ENCODE data around the gene SLC25A21.
"Not testable (repeated sequence)": the region's sequence is repeated elsewhere in the genome, so short reads cannot be mapped to it uniquely, and the experiment has no call there.

Gene SLC25A21

GRCh38 chr14:36817071-36817930, 355.1 kb downstream of the SLC25A21 start:
- DNase-seq, result no peak

DNA sequence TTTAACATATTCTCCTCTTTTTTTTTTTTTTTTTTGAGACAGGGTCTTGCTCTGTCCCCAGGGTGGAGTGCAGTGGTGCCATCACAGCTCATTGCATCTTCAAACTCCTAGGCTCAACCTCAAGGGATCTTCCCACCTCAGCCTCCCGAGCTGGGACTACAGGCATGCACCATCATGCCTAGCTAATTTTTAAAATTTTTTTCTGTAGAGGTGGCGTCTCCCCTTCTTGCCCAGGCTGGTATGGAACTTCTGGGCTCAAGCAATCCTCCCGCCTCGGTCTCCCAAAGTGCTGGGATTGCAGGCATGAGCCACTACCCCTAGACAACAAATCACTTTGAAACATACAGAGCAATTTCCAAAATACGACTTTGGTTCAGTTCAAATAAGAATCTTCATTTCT, 355.9 kb downstream of the SLC25A21 start:
- no peak for DNase-seq

DNA sequence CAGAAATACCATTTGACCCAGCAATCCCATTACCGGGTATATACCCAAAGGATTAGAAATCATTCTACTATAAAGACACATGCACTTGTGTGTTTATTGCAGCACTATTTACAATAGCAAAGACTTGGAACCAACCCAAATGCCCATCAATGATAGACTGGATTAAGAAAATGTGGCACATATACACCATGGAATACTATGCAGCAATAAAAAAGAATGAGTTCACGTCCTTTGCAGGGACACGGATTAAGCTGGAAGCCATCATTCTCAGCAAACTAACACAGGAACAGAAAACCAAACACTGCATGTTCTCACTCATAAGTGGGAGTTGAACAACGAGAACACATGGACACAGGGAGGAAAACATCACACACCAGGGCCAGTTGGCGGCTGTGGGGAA, 357.6 kb downstream of the SLC25A21 start:
- not testable (repeated sequence) for DNase-seq

- no peak for DNase-seq
Measured at GRCh38 chr14:36810209-36810608, 362.2 kb downstream of the SLC25A21 start.

- no peak for DNase-seq
Measured at GRCh38 chr14:36807727-36808126, 364.7 kb downstream of the SLC25A21 start.

- no peak for DNase-seq
Measured at GRCh38 chr14:36805131-36805559, 367.3 kb downstream of the SLC25A21 start.

GRCh38 chr14:36797634-36798033, 374.8 kb downstream of the SLC25A21 start:
- DNase-seq, result no peak

GRCh38 chr14:36791402-36791801, 381.0 kb downstream of the SLC25A21 start:
- no peak for DNase-seq

- DNase-seq, result no peak
Measured at GRCh38 chr14:36785511-36785910, 386.9 kb downstream of the SLC25A21 start.

- no peak for DNase-seq
Measured at GRCh38 chr14:36784541-36784940, 387.9 kb downstream of the SLC25A21 start.

- no peak for DNase-seq
Measured at GRCh38 chr14:36781897-36782296, 390.5 kb downstream of the SLC25A21 start.

DNA sequence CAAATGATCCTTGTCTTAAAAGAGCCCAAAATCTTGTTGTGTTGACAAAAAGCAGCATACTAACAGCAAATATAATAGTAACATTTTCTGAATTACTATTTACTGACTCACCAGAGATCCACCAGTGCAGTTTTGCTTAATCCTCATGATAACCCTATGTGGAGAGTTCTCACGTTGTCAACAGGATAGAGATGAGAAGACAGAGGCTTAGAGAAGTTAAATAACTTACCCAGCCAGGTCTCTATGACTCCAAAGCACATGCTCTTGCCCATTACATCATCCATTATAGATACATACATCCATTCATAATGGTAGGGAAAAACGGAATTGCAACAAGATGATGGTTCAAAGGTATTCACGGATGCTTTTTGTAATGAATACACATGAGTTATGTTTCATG, 398.8 kb downstream of the SLC25A21 start:
- no peak for DNase-seq

DNA sequence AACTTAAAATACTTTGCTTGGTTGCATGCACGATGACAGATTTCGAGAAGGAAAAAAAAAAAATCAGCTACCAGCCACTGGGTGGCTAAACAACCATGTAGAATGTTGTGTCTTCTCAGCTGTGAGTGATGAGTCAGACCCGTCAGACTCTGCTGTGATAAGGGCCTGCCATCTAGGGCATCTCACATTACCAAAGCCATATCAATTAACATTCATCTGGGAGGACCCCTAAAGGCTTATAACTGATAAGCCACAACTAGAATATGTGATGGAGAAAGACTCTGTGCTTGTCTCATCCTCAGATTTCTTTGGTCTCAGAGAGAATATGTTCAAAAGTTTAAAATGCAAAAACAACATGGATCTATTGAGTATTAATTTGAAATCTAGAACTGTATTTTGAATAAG, 399.3 kb downstream of the SLC25A21 start:
- no peak for DNase-seq

GRCh38 chr14:36771028-36771640, 401.3 kb downstream of the SLC25A21 start:
- DNase-seq, result no peak

DNA sequence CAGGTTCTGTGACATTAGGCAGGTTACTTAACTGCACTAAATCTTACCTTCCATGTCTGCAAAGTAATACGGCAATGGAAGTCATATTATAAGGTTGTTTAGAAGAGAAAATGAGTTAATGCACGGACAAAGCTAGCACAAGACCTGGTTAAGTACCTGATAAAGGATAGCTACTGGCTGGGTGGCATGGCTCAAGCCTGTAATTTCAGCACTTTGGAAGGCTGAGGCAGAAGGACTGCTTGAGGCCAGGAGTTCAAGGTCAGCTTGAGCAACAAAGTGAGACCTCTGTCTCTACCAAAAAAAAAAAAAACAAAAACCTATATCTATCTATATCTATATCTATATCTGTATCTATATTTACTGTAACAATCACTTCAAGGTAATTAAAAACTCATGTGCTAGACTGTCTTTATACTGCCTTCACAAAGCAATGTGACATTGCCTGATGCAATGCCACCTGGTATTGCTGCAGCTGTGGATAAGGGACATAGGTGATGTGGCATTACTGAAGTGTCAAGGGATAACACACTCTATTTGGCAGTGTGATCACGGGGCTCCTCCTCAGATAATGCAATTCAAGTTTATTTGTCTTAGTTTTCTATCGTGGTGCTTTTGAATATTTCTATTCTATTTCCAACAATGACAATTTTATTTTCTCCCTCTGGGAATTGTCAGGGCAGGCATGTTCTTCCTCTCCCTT, 403.6 kb downstream of the SLC25A21 start:
- DNase-seq, result no peak

GRCh38 chr14:36767603-36768281, 404.7 kb downstream of the SLC25A21 start:
- DNase-seq, result no peak

DNA sequence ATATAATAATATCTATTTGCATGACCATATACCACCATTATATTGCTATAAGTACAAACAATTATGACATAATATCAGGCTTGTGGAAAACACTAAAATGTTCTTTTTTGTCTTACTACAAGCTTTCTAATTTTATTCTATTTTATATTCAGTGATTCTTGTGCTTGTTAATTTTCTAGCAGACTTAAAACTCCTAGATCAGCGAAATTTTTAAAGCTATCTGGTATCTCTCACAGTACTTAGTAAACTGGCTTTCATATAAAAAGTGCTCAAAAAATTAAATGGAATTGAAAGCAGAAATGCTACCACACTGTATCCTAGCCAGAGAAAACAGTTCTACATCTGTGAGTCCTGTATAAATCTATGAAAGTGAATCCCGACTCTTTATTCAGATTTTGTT, 405.4 kb downstream of the SLC25A21 start:
- DNase-seq, result no peak

DNA sequence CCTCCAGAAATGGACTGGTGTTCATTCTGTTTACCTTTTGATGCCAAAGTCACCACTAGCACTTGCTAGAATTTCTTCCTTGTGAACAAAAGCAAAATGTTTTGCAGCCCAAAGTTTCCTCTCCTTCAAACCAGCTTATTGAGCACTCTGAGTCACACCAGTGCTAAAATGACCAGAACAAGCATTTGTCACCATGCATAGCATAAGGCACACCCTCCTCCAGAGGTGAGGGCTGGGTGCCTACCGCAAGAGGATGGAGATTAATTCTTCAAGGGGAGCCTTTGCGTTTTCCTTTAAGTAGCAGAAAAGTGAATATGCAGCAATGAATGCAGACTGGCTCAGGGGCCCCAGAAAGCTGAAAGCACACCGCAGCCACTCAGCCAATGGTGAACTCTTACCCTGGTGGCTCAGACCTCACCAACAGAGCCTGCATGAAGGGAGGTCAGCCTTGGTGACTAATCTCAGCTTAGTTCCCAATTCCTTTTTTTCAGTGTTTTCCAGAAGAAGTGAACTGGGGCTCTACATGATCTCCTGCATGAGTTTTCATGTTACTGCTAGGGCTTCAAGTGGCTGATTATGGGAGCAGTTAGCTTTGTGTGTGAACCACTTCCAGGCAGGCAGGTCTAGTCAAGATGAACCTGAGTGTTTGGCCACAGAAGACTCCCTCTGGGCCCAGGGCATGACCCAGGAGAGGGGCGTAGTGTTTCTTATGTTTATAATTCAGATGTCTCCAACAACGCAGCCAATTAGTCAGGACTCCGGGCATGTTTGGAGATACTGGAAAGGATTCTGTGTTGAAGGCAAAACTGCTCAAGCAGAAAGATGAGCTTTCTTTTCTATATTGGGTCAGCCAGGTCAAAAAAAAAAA, 414.4 kb downstream of the SLC25A21 start:
- DNase-seq, result no peak

- DNase-seq, result no peak
Measured at GRCh38 chr14:36756226-36756625, 416.2 kb downstream of the SLC25A21 start.

DNA sequence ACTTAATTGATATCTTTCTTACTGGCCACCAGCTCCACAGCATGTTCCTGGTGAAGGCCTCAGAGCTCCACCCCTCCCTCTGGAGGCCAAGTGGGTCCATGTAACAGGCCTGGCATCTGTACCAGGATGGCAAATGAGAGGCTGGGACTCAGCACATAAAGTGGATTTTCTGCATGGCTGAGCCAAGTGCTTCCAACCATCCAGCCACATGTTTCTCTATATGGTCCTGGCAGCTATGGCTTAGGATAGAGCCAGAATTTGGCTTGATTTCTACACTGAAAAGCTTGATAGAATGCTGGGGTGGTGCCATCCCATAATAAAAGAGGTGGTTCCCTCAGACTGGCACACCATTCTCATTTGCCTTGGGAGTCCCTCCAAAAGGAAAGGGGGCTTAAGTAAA, 416.6 kb downstream of the SLC25A21 start:
- no peak for DNase-seq

DNA sequence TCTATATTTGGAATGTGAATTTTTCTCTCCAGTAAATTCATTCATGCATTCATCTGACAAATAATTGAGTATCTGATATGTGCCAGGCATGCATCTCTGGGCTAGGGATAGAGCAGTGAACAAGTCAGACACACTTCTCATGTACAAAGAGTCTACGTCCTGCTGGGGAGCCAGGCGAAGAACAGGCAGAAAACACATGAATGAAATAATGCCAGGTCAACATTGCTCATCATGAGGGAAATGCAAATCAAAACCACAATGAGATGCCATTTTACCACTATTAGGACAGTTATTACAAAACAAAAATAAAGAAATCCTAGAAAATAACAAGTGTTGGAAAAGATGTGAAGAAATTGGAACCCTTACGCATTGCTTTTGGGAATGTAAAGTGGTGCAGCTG, 420.5 kb downstream of the SLC25A21 start:
- no peak for DNase-seq

DNA sequence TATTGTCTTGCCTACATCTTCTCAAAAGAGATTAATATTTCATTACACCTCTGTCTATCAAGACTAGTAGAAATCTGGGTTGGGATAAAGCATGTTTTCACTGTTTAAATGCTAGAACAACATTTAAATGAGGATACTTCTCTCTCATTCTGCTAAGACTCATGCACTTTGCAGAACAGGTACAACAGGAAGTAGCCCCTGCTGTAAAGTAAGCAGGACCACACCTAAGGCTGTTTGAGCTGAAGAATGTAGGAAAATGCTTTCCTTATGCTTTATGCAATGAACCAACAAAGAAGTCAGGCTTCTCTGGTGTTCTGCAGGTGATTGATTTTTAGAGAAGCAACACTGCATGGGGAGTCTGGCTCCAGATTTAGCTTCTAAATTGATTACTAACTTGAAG, 421.3 kb downstream of the SLC25A21 start:
- no peak for DNase-seq

Measured in stimulated activated CD4-positive, alpha-beta T cell treated with anti-CD3 and anti-CD28 coated beads, Interleukin-12 subunit alpha, Interleukin-12 subunit beta, amount 100 ng/mL, for 4 hours (primary cell).